Measurements from ENCODE around the gene PDE4B.

PDE4B gene

GRCh38 chr1:65890201-65890843 lies 97.6 kb downstream of the PDE4B start:
- no peak for DNase-seq

GRCh38 chr1:65894738-65895605 lies 102.3 kb downstream of the PDE4B start:
- no peak for DNase-seq

- no peak for DNase-seq
Observed at GRCh38 chr1:65896721-65897120, 104.0 kb downstream of the PDE4B start.

GRCh38 chr1:65897485-65897884 lies 104.8 kb downstream of the PDE4B start:
- DNase-seq: no peak

- no peak for DNase-seq
Observed at GRCh38 chr1:65904681-65905083, 112.0 kb downstream of the PDE4B start.

- DNase-seq: no peak
Observed at GRCh38 chr1:65910432-65910831, 117.7 kb downstream of the PDE4B start.

GRCh38 chr1:65911679-65912078 lies 119.0 kb downstream of the PDE4B start:
- no peak for DNase-seq

GRCh38 chr1:65918564-65918963 lies 125.9 kb downstream of the PDE4B start:
- no peak for DNase-seq

- DNase-seq: no peak
Observed at GRCh38 chr1:65921446-65921845, 128.8 kb downstream of the PDE4B start.

- no peak for DNase-seq
Observed at GRCh38 chr1:65924471-65924870, 131.8 kb downstream of the PDE4B start.

GRCh38 chr1:65938506-65938905 lies 145.8 kb downstream of the PDE4B start:
- DNase-seq: no peak

GRCh38 chr1:65939191-65939590 lies 146.5 kb downstream of the PDE4B start:
- no peak for DNase-seq

- DNase-seq: no peak
Observed at GRCh38 chr1:65939636-65940035, 146.9 kb downstream of the PDE4B start.

GRCh38 chr1:65940126-65940525 lies 147.4 kb downstream of the PDE4B start:
- no peak for DNase-seq

- DNase-seq: no peak
Observed at GRCh38 chr1:65942476-65942875, 149.8 kb downstream of the PDE4B start.

GRCh38 chr1:65946376-65946775 lies 153.7 kb downstream of the PDE4B start:
- no peak for DNase-seq

GRCh38 chr1:65946960-65947359 lies 154.3 kb downstream of the PDE4B start:
- DNase-seq: peak; percentile 9

- DNase-seq: peak; percentile 18
Observed at GRCh38 chr1:65948609-65949229, 156.0 kb downstream of the PDE4B start.

- DNase-seq: no peak
Observed at GRCh38 chr1:65949230-65949626, 156.5 kb downstream of the PDE4B start.

- no peak for DNase-seq
Observed at GRCh38 chr1:65949933-65950332, 157.2 kb downstream of the PDE4B start.

- DNase-seq: no peak
Observed at GRCh38 chr1:65952696-65953095, 160.0 kb downstream of the PDE4B start.

- no peak for DNase-seq
Observed at GRCh38 chr1:65953170-65953569, 160.5 kb downstream of the PDE4B start.

- no peak for DNase-seq
Observed at GRCh38 chr1:65955071-65955470, 162.4 kb downstream of the PDE4B start.

GRCh38 chr1:65955503-65955902 lies 162.8 kb downstream of the PDE4B start:
- no peak for DNase-seq
